Keratinocyte (primary cell): ENCODE results near the gene DSCAML1.

Experiments used
- CTCF ChIP-seq, 3 experiments: IDR thresholded peaks in 1 of 3; conservative IDR thresholded peaks in 1 of 3; optimal IDR thresholded peaks in 1 of 3; 2 replicates in 2 of 3; 3 replicates in 1 of 3; pipeline versions ENCODE3 to v1.5.1; 2011; ENCODE audit warnings: low read length in 3 of 3, mild to moderate bottlenecking in 3 of 3, moderate library complexity in 2 of 3, control low read depth in 1 of 3, inconsistent platforms in 1 of 3; ENCODE audit not compliant: insufficient read depth in 2 of 3; ENCODE audit errors: extremely low read depth in 1 of 3
- EZH2 ChIP-seq: IDR thresholded peaks from one replicate; pipeline ENCODE4 v1.6.1; 2012; ENCODE audit warnings: inconsistent platforms, mild to moderate bottlenecking, low read length, moderate library complexity

DNA sequence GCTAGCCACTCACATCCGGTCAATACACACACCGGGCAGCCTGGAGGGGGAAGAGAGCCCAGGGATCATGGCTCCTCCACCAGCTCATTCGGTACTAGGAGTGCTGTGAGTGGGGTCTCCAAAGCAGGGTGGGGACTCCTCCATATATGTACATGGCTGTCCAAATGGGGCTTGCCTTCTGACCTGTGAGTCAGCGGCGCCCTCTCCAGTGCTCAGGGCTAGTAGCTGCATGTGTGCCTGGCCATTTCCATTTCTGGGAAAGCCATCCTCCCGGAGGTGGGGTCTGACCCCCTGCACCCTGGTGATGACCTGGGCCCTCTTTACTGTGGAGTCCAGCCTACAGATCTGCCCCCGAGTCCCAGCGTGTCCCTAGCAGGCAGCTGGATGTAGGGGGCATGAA lies 287.5 kb downstream of the DSCAML1 start:
- no peak for TF ChIP-seq CTCF (optimal IDR thresholded peaks at IDR 0.05 in 1 of 3, IDR thresholded peaks at IDR 0.05 in 1 of 3, conservative IDR thresholded peaks at IDR 0.05 in 1 of 3; ENCODE audit: extremely low read depth in 1 of 3, insufficient read depth in 2 of 3, low read length in 3 of 3)
- no peak for TF ChIP-seq EZH2
